GM10847 (cell line): ENCODE results near the gene SENP5.

Source experiments
- POLR2A ChIP-seq: IDR thresholded peaks from 2 replicates; pipeline ENCODE4 v1.6.1; 2011; ENCODE audit not compliant: insufficient read length; ENCODE audit errors: extremely low read depth

The SENP5 gene

GRCh38 chr3:196867507-196868296, at the start of gene SENP5:
TSS of gene SENP5 (plus strand) at chr3:196867920. CDS start at chr3:196885182, 17,262 bp downstream.
- TF ChIP-seq POLR2A = peak; percentile 97

- no peak for TF ChIP-seq POLR2A
Measured at GRCh38 chr3:196821806-196822355, 45.8 kb upstream of the SENP5 start.

- no peak for TF ChIP-seq POLR2A
Measured at GRCh38 chr3:196835086-196835485, 32.6 kb upstream of the SENP5 start.

GRCh38 chr3:196837819-196838420, 29.8 kb upstream of the SENP5 start:
- no peak for TF ChIP-seq POLR2A

GRCh38 chr3:196842567-196843434, 24.9 kb upstream of the SENP5 start:
- no peak for TF ChIP-seq POLR2A

GRCh38 chr3:196843435-196844110, 24.1 kb upstream of the SENP5 start:
- no peak for TF ChIP-seq POLR2A

GRCh38 chr3:196849180-196849741, 18.5 kb upstream of the SENP5 start:
- no peak for TF ChIP-seq POLR2A

GRCh38 chr3:196867155-196867506, 589 bp upstream of the SENP5 start:
- TF ChIP-seq POLR2A = no peak

GRCh38 chr3:196868297-196868661, 559 bp downstream of the SENP5 start:
- no peak for TF ChIP-seq POLR2A

- no peak for TF ChIP-seq POLR2A
Measured at GRCh38 chr3:196872316-196872715, 4.6 kb downstream of the SENP5 start.

GRCh38 chr3:196875258-196875657, 7.5 kb downstream of the SENP5 start:
- TF ChIP-seq POLR2A = no peak

GRCh38 chr3:196883361-196883760, 15.6 kb downstream of the SENP5 start:
- TF ChIP-seq POLR2A = no peak

- no peak for TF ChIP-seq POLR2A
Measured at GRCh38 chr3:196886144-196886543, 18.4 kb downstream of the SENP5 start.

- no peak for TF ChIP-seq POLR2A
Measured at GRCh38 chr3:196889844-196890708, 22.4 kb downstream of the SENP5 start.
